ENCODE data around the gene ACTR1B.
"Not testable (repeated sequence)": the region's sequence is repeated elsewhere in the genome, so short reads cannot be mapped to it uniquely, and the experiment has no call there.

ACTR1B gene

GRCh38 chr2:97618939-97619827, 44.7 kb downstream of the ACTR1B start:
- not testable (repeated sequence) for DNase-seq (ENCODE audit: low read depth in 2 of 2, low spot score in 1 of 2)

GRCh38 chr2:97617911-97618310, 45.9 kb downstream of the ACTR1B start:
- DNase-seq (ENCODE audit: low read depth in 2 of 2, low spot score in 1 of 2), result no peak

- DNase-seq (ENCODE audit: low read depth in 2 of 2, low spot score in 1 of 2), result not testable (repeated sequence)
Observed at GRCh38 chr2:97615746-97616145, 48.1 kb downstream of the ACTR1B start.

GRCh38 chr2:97611895-97612294, 51.9 kb downstream of the ACTR1B start:
- DNase-seq (ENCODE audit: low read depth in 2 of 2, low spot score in 1 of 2), result not testable (repeated sequence)

- not testable (repeated sequence) for DNase-seq (ENCODE audit: low read depth in 2 of 2, low spot score in 1 of 2)
Observed at GRCh38 chr2:97608745-97609144, 55.1 kb downstream of the ACTR1B start.
